HG03159 (cell line): ENCODE data around the gene KLHDC10.
"Not testable (repeated sequence)": the region's sequence is repeated elsewhere in the genome, so short reads cannot be mapped to it uniquely, and the experiment has no call there.

Experiments used
- ATAC-seq: cut with Tn5 transposase; IDR thresholded peaks from one replicate; pipeline ENCODE4 v1.9.1; 2021; ENCODE audit warnings: mild to moderate bottlenecking, moderate library complexity; ENCODE audit not compliant: unreplicated experiment

KLHDC10 gene

DNA sequence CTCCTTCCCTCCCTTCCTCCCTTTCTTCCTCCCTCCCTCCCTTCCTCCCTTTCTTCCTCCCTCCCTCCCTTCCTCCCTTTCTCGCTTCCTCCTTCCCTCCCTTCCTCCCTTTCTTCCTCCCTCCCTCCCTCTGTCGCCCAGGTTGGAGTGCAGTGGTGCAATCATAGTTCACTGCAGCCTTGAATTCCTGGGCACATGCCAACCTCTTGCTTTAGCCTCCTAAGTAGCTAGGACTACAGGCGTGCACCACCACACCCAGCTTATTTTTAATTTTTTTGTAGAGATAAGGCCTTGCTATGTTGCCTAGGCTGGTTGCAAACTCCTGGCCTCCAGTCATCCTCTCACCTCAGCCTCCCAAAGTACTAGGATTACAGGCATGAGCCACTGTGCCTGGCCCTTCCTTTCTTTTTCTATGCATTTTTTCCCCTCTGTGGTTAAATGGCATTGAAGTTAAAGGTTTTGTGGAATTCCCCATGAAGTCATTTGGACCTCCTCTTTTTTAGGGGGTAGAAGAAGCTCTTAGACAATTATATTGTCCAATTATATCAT, 9.6 kb downstream of the KLHDC10 start:
- ATAC-seq: no peak

DNA sequence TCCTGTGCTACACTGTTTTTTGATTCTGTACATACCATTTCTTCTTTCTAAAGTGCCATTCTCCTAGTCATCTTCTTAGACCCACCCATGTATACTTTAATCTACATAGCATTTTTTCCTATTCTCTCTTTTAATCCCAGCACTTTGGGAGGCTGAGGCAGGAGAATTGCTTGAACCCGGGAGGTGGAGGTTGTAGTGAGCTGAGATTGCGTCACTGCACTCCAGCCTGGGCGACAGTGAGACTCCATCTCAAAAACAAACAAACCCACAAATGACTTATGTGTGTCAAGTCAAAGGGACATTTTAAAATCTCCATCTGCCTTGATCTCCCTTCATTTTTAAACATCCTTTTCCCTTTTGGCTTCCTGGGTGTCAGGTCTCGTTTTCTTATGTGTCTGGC, 13.2 kb downstream of the KLHDC10 start:
- ATAC-seq: not testable (repeated sequence)

DNA sequence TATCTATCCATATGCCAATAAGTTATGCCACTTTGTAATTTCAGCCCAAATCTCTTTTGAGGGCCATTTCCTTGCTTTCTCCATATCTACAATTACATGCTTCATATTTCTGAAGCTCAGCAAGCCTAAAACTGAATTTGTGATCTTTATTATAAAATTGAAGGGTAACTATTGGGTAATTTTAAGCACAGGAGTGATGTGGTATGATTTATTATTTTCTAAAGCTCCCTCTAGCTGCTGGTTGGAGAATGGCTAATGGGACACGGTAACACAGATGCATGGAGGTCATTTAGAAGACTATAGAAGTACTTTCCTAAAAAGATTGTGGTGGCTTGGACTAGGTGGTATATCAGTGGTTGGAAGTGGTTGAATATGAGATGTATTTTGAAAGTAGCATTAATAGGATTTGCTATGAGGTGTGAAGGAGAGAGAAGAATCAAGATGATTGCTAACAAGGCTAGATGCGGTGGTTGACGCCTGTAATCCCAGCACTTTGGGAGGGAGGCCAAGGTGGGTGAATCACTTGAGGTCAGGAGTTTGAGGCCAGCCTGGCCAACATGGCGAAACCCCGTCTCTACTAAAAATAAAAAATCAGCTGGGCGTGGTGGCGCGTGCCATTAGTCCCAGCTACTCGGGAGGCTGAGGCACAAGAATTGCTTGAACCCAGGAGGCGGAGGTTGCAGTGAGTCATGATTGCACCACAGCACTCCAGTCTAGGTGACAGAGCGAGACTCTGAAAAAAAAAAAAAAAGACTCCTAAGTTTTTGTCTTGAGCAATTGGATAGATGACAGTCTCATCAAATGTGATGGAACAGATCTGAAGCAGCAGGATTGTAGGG, 13.9 kb downstream of the KLHDC10 start:
- no peak for ATAC-seq

DNA sequence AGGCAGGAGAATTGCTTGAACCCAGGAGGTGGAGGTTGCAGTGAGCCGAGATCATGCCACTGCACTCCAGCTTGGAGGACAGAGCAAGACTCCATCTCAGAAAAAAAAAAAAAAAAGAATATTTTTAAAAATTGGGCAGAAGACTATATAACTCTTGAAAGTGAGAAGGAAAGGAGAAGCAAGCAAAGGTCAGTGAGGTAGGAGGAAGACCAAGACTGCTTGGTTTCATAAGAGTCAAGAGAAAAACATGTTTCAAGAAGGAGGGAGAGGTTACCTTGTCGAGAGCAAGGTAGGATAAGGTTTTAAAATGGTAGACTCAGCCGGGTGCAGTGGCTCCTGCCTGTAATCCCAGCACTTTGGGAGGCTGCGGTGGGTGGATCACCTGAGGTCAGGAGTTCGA, 14.9 kb downstream of the KLHDC10 start:
- not testable (repeated sequence) for ATAC-seq

DNA sequence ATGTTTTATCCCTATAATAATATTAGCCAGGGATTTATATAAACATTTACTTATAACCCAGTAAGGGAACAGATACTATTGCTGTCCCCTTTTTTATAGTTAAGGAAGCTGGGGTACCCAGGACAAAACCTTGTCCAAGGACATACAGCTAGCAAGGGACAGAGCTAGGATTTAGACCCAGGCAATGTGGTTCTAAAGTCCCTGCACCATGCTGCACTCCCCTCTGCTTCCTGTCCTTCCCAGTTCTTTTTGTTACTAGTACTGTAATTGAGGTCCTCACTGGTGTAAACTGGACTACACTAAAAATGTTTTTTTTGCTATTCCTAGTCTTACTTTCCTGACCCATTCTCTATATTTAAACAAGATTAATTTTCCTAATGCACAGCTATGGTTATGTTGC, 16.6 kb downstream of the KLHDC10 start:
- no peak for ATAC-seq

DNA sequence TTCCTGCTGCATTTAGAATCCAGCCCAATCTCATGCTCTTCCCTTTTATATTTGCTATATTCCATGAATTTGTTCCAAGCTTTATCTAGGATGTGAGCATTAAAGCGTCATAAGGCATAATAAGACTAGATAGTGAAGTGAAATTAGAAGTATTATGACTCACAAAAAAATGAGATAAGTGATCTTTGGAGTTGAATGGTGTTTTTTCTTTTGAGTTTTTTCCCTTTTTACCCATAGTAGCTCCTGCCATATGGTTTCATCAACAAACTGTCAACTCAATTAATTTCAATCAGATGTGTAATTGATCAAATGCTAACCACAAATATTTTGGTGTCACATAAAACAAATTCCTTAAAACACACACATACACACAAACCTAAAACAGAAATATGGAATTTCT, 17.0 kb downstream of the KLHDC10 start:
- no peak for ATAC-seq

DNA sequence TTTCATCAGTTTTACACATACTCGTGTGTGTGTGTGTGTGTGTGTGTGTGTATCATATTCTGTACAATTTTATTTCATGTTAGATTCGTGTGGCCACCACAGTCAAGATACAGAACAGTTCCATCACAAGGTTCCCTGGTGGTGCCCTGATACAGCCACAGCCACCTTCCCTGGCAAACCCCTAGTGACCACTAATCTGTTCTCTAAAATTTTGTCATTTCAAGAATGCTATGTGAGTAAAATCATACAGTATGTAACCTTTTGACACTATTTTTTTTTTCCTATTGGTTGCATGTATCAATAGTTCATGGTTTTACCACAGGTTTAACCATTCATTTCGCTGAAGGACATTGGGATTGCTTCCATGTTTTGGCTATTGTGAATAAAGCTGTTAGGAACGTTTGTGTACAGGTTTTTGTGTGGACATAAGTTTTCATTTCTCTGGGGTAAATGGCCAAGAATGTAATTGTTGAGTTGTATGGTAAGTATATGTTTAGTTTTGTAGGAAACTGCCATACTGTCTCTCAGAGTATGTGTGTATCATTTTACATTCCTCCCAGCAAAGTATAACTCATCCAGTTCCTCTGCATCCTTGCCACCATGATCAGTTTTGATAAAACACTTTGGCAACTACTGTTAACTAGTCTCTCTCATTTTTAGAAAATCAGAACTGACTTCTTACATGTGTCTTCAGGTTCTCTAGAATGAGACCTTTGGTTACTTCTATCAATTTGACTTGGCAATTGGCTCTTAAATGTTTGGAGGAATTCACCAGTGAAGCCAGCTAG, 20.6 kb downstream of the KLHDC10 start:
- peak; percentile 52 for ATAC-seq

DNA sequence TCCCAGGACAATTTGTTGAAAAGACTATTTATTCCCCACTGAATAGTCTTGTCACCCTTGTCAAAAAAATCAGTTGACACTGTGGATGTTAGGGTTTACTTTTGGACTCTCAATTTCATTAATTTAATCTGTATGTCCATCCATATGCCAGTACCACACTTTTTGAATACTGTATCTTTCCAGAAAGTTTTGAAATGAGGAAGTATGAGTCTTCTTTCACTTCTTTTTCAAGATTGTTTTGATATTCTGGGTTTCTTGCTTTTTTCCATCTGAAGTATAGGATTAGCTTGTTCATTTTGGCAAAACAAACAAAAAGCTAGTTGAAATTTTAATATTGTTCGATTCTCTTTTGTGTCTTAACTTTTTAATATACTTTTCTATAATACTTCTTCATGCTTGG, 21.7 kb downstream of the KLHDC10 start:
- ATAC-seq: no peak

DNA sequence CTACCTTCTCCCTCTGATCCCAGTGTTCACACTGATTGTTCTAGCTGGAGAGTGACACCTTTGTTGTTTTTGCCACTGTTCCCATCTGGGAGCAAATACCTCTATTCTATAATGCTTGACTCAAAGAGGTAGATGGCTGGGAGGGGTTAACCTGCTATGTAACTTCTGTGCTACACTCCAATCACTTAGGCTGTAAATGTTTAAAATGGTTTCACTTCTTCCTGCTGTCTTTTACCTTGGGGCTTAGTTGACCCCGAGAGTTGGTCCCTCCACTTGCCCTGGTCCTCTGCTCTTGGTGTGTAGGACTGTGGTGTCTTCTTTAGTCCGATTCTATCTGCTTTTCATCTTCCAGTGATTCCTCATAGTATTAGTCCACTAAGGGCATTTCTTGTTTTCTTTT, 22.3 kb downstream of the KLHDC10 start:
- no peak for ATAC-seq

DNA sequence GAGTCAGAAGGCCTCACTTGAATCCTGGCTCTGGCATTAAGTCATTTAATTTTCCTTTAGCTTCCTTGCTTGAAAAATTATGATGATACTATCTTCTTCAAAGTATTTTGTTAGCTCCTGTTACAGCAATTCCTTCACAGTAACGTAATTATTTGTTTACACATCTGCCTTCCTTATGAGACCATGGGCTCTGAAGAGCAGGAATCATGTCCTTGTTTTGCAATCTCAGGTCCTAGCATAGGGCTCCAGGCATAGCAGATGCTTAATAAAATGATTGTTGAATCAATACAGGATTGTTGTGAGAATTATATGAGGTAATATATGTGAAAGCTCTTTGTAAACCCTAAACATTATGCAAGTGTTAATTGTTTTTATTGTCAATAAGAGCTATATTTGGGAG, 25.5 kb downstream of the KLHDC10 start:
- no peak for ATAC-seq

DNA sequence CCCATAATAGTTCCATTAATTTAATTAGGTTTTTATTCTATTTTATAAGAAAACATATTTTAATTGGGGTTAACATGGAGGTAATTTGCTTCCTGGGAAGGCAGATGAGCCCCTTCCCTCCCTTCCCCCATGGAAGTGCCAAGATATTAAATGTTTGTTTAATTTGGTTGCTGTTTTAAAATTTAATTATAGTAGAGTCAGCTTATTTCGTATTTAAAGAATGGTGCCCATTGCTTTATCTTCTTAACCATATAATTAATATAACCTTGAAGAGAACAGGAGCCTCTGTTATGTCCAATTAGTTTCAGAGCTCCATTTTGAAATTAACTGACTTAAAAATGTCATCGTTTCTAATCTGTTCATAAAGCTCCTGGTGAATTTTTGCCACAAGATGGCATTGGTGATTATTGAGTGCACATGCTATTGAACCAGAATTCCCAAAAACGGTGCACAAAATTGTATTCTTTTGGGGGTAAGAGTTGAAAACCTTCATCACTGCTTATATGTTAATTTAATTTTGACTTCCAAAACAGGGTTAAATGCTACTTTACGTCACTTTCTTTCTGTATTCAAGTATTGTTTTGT, 26.0 kb downstream of the KLHDC10 start:
- no peak for ATAC-seq

DNA sequence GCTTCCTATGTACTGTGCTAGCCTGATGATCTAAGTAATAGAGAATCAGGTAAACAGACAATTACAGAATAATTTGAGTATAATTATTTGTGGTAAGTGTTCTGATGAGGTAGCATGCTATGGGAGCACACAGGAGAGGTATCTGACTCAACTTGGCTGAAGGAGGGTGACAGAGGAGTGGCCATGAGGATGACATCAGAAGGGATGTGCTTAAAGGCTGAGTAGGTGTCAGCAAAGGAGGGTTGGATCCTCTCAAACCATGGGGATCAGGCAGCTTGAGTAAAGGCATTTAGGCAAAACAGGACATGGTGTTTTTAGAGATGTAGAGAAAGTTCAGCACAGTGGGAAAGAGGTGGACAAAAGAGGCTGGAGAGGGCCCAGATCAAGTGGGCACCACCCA, 29.0 kb downstream of the KLHDC10 start:
- ATAC-seq: no peak

DNA sequence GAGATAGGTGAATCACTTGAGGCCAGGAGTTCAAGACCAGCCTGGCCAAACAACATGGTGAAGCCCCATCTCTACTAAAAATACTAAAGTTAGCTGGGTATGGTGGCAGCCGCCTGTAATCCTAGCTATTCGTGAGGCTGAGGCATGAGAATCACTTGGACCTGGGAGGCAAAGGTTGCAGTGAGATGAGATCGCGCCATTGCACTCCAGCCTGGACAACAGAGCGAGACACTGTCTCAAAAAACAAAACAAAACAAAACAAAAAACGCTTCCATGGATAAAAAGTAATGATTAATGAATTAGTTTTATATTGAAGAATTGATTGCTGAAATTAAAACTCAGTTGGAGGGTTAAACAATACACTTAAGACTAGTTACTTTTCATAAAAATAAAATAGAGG, 32.3 kb downstream of the KLHDC10 start:
- no peak for ATAC-seq

DNA sequence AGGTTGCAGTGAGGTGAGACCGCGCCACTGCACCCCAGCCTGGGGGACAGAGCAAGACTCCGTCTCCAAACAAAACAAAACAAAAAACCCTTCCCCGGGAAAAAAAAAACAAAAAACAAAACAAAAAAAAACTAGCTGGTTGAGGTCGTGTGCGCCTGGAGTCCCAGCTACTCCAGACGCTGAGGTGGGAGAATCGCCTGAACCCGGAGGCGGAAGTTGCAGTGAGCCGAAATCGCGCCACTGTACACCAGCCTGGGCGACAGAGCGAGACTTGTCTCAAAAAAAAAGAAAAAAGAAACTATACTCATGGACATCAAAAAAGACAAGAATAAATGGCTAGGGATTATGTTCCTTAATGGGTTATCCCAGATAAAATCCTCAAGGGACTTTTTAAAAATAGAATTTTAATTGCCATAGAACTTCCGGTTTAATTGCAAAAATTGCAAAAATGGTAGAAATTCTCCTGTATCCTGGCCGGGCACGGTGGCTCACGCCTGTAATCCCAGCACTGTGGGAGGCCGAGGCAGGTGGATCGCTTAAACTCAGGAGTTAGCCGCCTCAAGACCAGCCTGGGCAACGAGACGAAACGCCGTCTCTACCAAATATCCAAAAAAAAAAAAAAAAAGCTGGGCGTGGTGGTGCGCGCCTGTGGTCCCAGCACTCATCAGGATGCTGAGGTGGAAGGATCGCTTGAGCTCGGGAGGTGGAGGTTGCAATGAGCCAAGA, 37.8 kb downstream of the KLHDC10 start:
- no peak for ATAC-seq

DNA sequence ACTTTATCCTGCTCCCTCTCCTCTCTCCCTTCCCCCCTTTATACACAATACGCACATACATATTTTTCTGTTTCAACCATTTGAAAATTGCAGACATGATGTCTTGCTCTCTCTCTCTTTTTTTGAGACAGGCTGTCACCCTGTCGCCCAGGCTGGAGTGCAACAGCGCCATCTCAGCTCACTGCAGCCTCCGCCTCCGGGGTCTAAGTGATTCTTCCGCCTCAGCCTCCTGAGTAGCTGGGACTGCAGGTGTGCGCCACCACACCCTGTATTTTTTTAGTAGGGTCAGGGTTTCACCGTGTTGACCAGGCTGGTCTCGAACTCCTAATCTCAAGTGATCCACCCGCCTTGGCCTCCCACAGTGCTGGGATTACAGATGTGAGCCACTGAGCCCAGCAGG, 38.5 kb downstream of the KLHDC10 start:
- no peak for ATAC-seq

DNA sequence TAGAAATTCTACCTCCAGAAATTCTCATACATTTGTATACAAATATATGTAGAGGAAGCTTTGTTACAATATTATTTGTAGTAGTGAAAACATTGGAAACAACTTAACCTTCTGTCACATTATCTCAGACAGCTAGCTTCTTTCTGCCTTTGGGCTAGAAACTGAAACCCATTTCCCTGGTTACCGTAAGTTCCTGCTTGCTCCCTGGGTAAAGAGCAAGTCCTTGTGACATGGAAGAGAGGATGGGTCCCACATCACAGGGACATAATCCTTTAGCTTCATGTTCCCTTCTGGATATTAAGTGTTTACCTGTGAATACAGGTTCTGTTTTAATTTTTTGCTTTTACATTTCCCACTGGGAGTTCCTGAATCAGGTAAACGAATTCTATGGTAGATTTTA, 41.8 kb downstream of the KLHDC10 start:
- no peak for ATAC-seq

DNA sequence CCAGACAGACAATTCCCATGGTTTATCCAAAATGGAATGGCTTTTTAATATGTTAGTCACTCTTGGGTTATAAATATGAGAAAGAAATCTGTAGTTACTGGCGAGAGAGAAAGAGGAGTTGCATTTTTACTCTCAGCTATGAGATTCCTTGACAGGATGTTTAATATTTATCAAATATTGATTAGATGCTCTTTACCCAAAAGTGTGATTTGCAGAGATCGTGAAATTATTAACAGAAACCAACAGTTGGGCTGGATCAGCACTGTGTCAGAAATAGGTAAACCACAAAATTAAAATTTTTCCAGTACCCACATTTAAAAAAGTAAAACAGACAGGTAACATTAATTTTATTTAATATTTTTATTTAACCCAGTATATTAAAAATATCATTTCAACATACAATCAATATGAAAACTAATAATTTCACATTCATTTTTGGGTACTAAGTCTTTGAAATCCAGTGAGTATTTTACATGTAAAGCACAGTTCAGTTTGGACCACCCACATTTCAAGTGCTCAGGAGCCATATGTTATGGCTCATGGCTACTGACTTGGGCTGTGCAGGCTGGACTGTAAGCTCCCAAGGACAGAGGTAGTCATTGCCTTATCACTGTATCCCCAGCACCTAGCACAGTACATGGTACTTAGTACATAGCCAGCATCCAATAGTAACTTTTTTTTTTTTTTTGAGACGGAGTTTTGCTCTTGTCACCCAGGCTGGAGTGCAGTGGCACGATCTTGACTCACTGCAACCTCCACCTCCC, 42.5 kb downstream of the KLHDC10 start:
- no peak for ATAC-seq

DNA sequence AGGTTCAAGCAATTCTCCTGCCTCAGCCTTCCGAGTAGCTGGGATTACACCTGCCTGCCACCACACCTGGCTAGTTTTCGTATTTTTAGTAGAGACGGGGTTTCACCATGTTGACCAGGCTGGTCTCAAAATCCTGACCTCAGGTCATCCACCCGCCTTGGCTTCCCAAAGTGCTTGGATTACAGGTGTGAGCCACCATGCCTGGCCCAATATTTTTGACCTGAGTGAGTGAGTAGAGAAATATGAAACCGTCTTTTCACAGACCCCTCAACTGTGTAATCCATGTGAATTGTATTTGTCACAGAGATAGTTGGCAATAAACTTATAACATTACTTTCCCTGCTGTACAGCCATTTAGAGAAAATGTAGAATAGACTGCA, 43.1 kb downstream of the KLHDC10 start:
- not testable (repeated sequence) for ATAC-seq

DNA sequence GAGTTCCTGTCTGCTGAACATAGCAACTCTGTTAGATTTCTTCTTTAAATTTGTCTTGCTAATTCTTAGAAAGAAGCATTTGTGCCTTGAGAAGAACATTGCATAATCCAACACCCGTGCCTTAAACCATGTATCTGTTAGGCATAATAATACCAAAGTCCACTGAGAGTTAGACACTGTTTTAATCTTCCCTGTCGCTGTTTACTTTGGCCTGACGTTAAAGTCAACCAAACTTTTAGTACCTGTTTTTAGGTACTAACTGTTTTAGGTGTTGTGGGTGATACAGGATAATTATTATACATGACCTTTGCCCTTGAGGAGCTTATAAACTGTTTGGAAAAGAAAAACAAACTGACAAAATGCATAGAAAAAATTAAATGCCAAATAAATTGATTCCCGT, 43.6 kb downstream of the KLHDC10 start:
- ATAC-seq: no peak

DNA sequence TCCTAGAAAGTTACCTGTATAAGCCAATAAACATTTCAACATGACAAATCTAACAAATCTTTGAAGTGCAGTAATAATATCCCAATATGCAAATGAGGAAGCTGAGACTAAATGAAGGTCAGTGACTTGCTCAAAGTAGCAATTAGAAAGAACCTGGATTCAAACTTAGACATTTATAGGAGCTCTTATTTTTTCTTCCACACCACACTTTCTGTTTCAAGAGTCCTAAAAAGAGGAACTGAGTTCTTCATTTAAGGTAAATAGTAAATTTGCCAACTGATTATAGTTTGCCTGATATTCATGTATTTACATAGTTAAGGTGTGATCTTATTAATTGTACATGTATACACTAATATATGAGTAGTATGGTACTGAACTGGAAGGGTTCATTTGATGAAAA, 44.0 kb downstream of the KLHDC10 start:
- peak; percentile 66 for ATAC-seq
